Measurements from ENCODE around the gene CUX1.
"Not testable (repeated sequence)": the region's sequence is repeated elsewhere in the genome, so short reads cannot be mapped to it uniquely, and the experiment has no call there.

Gene CUX1

DNA sequence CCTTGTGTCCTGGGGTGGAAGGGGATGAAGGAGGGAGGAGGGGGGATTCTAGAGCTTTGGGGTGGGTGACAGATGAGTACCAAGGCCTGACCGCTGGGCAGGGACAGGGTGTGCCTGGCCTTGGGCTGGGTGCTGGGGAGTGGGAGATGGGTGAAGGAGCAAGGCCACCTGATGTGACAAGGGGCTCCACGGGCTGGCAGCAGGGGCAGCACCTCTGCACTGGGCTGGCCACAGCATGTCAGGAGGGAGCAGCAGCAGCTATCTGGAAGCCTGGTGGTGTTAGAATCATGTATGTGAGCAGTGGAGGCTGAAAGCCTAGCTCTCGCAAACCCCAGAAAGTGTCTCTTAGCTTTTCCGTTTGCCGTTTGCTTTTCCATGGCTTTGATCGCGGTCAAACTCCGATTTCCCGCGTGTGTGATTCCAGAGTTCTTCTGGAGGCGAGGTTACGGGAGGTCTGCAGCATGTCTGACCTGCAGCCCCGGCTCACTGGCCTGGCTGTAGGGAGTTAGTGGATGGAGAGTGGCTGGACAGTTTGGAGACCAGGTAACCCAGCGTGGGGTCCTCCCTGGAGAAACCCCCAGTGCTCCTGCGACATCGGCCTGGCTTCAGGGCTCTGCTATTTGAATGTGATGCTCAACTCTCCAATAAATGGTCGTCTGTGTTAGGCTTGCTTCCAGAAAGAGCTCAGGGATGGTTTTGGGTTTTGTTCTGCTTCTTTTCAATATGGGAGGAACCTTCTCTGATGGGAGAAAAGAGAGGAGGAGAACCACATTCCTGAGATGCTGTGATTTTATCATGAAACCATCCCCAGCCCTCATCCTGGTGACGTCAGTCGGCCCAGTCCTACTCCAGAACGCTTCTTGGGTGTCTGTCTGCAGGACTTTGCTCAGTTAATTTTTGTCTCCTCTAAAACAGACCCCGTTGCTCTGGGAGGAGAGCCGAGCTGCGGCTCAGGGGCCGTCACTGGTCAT is 105.5 kb downstream of the CUX1 start:
- H3K4me3 ChIP-seq (ENCODE audit: low read depth, low read length), result no peak overlapping the region
- TF ChIP-seq, protein P1, sequence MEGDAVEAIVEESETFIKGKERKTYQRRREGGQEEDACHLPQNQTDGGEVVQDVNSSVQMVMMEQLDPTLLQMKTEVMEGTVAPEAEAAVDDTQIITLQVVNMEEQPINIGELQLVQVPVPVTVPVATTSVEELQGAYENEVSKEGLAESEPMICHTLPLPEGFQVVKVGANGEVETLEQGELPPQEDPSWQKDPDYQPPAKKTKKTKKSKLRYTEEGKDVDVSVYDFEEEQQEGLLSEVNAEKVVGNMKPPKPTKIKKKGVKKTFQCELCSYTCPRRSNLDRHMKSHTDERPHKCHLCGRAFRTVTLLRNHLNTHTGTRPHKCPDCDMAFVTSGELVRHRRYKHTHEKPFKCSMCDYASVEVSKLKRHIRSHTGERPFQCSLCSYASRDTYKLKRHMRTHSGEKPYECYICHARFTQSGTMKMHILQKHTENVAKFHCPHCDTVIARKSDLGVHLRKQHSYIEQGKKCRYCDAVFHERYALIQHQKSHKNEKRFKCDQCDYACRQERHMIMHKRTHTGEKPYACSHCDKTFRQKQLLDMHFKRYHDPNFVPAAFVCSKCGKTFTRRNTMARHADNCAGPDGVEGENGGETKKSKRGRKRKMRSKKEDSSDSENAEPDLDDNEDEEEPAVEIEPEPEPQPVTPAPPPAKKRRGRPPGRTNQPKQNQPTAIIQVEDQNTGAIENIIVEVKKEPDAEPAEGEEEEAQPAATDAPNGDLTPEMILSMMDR (IDR thresholded peaks at IDR 0.05; ENCODE audit: borderline replicate concordance, insufficient read depth, low read depth, low read length), result no peak

DNA sequence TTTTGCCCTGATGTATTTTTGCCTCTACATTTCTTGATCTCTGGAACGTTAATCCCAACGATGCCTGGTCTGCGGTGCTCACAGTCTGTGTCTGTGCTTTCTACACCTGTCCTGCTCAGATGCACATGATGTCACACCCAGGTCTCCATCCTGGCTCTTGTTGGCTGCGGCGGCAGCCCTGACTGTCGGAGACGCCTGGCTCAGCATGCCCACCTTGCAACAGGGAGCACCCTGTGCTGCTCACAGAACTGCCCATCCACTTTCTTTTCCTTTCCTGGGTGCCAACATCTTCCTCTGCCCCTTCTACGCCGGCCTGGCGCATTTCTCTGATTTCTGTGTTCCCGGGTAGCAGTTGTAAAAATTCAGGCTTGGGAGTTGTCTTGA is 106.2 kb downstream of the CUX1 start:
- TF ChIP-seq, protein P1 (IDR thresholded peaks at IDR 0.05; ENCODE audit: borderline replicate concordance, insufficient read depth, low read depth, low read length), result no peak
- H3K4me3 ChIP-seq (ENCODE audit: low read depth, low read length), result no peak overlapping the region

DNA sequence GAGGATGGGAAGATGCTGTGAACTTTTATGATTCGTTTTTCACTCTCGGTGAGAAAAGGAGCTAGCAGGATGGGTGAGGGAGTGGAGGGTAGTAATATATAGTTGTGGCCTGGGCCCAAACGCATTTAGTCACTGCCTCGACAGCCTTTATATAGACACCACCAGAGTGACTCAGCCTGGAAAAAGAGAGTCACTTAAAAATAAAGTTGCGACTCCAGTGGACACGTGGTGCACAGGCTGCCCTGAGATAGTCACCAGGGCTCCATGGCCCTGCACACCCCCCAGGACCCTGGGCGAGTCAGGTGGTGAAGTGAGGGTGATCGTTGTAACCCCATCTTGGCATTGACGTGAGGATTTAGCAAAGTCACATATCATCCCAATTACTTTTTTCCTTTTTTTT is 106.7 kb downstream of the CUX1 start:
- TF ChIP-seq, protein P1 (IDR thresholded peaks at IDR 0.05; ENCODE audit: borderline replicate concordance, insufficient read depth, low read depth, low read length), result no peak
- no peak overlapping the region for H3K4me3 ChIP-seq (ENCODE audit: low read depth, low read length)

DNA sequence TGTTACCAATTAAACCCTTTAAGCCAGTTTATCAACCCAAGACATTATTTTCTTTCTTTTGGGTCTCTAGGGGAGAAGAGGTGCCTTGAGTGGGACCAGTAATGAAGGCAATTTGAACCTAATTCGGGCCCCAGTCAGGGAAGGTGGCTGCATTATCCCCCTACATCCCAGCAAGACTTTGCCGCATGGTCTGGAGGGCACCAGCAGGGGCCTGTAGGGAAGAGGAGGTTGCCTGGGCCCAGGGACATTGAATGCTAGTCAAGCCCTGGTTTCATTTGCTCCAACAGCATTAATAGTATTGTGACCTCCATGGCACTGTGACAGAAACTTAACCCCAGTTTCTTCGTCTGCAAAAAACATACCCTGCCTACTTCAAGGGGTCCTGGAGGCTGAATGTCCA is 108.8 kb downstream of the CUX1 start:
- TF ChIP-seq, protein P1 (IDR thresholded peaks at IDR 0.05; ENCODE audit: borderline replicate concordance, insufficient read depth, low read depth, low read length), result no peak

DNA sequence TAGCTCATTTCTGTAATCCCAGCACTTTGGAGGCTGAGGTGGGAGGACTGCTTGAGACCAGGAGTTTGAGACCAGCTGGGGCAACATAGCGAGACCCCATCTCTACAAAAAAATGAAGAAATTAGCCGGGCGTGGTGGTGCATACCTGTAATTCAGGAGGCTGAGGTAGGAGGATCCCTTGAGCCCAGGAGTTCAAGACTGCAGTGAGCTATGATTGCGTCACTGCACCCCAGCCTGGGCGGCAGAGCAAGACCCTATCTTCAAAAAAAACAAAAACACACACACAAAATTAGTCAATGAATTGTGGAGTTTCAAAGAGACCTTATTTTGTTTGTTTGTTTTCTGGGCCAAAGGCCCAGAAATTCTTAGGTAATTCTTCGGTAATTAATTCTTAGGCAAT is 110.0 kb downstream of the CUX1 start:
- H3K4me3 ChIP-seq (ENCODE audit: low read depth, low read length), result no peak overlapping the region
- TF ChIP-seq, protein P1 (IDR thresholded peaks at IDR 0.05; ENCODE audit: borderline replicate concordance, insufficient read depth, low read depth, low read length), result no peak

More for the DNA sequence above, 108.8 kb downstream of the CUX1 start:
- H3K4me3 ChIP-seq (ENCODE audit: low read depth, low read length), result no peak overlapping the region

DNA sequence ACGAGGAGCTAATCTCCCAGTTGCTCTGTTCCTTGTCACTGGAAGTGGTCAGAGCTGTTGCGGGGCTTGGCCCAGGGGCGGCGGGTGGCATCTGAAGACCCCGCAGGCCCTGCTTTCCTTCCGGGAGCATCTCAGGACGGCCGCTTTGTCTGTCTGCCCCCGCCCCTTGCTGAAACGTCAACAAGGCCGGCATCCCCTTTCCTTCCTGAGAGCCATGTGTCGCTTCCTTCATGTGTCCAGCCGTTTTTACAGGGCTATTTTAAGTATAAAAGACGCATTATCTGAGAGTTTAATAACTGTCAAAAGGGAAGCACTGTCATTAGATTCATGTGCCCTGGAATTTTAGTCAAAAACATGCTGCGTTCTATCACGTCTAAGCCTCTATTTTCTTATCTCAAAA is 110.4 kb downstream of the CUX1 start:
- TF ChIP-seq, protein P1 (IDR thresholded peaks at IDR 0.05; ENCODE audit: borderline replicate concordance, insufficient read depth, low read depth, low read length), result no peak
- H3K4me3 ChIP-seq (ENCODE audit: low read depth, low read length), result no peak overlapping the region

DNA sequence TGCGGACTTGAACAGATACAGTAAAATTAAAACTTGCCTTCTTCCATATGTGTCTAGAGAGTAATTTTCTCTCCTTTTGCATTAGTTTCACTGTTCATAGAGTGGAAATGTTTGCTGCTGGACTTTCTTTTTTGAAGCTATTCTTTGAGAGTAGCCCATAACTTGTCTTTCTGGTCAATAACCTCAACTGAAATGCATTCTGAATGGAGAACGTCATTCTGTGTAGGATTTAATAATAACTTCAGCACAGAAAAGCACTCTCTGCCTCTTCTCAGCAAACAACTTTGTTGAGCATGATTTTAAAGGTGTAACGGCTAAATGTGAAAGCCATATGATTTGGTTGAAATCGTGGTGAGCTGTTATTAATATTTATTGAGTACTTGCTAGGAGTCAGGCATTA is 111.8 kb downstream of the CUX1 start:
- TF ChIP-seq, protein P1 (IDR thresholded peaks at IDR 0.05; ENCODE audit: borderline replicate concordance, insufficient read depth, low read depth, low read length), result no peak
- H3K4me3 ChIP-seq (ENCODE audit: low read depth, low read length), result no peak overlapping the region

DNA sequence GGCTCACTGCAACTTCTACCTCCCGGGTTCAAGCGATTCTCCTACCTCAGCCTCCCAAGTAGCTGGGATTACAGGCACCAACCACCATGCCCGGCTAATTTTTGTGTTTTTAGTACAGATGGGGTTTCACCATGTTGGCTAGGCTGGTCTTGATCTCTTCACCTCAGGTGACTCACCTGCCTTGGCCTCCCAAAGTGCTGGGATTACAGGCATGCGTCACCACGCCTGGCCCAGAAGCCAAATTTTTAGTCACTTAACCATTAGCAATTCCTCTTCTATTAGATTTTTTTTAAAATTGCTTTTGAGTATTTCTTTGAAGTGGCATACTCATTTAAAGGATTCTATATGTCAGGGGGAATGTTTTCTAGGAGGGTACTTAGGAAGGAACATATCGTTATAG is 112.5 kb downstream of the CUX1 start:
- not testable (repeated sequence) for H3K4me3 ChIP-seq (ENCODE audit: low read depth, low read length)
